ENCODE results near the gene CACNA2D3.

GRCh38 chr3:55009372-55009771 is 887.0 kb downstream of the CACNA2D3 start:
- TF ChIP-seq, protein P1, sequence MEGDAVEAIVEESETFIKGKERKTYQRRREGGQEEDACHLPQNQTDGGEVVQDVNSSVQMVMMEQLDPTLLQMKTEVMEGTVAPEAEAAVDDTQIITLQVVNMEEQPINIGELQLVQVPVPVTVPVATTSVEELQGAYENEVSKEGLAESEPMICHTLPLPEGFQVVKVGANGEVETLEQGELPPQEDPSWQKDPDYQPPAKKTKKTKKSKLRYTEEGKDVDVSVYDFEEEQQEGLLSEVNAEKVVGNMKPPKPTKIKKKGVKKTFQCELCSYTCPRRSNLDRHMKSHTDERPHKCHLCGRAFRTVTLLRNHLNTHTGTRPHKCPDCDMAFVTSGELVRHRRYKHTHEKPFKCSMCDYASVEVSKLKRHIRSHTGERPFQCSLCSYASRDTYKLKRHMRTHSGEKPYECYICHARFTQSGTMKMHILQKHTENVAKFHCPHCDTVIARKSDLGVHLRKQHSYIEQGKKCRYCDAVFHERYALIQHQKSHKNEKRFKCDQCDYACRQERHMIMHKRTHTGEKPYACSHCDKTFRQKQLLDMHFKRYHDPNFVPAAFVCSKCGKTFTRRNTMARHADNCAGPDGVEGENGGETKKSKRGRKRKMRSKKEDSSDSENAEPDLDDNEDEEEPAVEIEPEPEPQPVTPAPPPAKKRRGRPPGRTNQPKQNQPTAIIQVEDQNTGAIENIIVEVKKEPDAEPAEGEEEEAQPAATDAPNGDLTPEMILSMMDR (conservative IDR thresholded peaks at IDR 0.05), result no peak
- no peak for TF ChIP-seq EZH2 (IDR thresholded peaks at IDR 0.05; ENCODE audit: low read depth)

Measured in PC-9 (cell line).